ENCODE results near the gene SPEN.

SPEN gene

DNA sequence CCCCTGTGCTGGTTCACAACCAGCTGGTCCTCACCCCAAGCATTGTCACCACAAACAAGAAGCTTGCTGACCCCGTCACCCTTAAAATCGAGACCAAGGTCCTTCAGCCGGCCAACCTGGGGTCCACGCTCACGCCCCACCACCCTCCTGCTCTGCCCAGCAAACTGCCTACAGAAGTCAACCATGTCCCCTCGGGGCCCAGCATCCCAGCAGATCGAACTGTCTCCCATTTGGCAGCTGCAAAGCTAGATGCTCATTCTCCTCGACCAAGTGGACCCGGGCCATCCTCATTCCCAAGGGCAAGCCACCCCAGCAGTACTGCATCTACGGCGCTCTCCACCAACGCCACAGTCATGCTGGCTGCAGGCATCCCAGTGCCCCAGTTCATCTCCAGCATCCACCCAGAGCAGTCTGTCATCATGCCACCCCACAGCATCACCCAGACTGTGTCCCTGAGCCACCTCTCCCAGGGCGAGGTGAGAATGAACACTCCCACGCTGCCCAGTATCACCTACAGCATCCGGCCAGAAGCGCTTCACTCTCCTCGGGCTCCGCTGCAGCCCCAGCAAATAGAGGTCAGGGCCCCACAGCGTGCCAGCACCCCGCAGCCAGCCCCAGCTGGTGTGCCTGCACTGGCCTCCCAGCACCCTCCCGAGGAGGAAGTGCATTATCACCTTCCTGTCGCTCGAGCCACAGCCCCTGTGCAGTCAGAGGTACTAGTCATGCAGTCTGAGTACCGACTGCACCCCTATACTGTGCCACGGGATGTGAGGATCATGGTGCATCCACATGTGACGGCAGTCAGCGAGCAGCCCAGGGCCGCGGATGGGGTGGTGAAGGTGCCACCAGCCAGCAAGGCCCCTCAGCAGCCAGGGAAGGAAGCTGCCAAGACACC is 87.8 kb downstream of the SPEN start:
- no peak for DNase-seq (ENCODE audit: low read depth in 1 of 2, low spot score in 1 of 2)

DNA sequence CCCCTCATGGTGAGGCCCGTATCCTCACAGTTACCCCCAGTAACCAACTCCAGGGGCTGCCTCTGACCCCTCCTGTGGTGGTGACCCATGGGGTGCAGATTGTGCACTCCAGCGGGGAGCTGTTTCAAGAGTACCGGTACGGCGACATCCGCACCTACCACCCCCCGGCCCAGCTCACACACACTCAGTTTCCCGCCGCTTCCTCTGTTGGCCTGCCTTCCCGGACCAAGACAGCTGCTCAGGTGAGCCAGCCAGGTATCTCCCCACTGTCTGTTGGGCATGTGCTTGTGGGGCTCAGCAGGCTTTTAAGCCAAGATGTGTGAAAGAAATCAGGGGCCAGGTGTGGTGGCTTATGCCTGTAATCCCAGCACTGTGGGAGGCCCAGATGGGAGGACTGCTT is 88.5 kb downstream of the SPEN start:
- DNase-seq (ENCODE audit: low read depth in 1 of 2, low spot score in 1 of 2): no peak

DNA sequence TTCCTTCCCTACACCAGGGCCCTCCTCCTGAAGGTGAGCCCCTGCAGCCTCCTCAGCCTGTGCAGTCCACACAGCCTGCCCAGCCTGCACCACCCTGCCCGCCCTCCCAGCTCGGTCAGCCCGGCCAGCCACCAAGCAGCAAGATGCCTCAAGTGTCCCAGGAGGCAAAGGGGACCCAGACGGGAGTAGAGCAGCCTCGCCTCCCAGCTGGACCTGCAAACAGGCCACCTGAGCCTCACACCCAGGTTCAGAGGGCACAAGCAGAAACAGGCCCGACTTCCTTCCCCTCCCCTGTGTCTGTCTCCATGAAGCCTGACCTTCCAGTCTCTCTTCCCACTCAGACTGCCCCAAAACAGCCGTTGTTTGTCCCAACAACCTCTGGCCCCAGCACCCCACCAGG is 89.6 kb downstream of the SPEN start:
- no peak for DNase-seq (ENCODE audit: low read depth in 1 of 2, low spot score in 1 of 2)

GRCh38 chr1:15937706-15938168 is 90.2 kb downstream of the SPEN start:
- no peak for DNase-seq (ENCODE audit: low read depth in 1 of 2, low spot score in 1 of 2)

DNA sequence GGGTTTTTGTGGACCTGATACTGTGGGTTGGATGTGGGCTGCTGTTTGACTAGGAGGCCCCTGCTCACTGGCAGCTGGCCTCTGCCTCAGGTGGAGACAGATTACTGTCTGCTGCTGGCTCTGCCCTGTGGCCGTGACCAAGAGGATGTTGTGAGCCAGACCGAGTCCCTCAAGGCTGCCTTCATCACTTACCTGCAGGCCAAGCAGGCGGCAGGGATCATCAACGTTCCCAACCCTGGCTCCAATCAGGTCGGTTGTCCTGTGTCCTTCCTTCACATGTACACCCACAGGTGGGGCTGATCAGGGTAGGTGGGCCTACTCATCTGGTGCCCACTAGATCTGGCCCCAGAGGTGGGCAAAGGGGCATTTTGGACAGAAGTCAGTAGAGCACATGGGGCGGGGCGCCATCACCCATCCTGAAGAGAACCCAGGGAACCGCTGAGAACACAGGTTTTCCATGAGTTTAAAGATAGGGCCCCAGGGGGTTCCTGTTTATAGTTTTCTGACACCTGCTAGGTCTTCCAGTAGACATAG is 91.2 kb downstream of the SPEN start:
- no peak for DNase-seq (ENCODE audit: low read depth in 1 of 2, low spot score in 1 of 2)

DNA sequence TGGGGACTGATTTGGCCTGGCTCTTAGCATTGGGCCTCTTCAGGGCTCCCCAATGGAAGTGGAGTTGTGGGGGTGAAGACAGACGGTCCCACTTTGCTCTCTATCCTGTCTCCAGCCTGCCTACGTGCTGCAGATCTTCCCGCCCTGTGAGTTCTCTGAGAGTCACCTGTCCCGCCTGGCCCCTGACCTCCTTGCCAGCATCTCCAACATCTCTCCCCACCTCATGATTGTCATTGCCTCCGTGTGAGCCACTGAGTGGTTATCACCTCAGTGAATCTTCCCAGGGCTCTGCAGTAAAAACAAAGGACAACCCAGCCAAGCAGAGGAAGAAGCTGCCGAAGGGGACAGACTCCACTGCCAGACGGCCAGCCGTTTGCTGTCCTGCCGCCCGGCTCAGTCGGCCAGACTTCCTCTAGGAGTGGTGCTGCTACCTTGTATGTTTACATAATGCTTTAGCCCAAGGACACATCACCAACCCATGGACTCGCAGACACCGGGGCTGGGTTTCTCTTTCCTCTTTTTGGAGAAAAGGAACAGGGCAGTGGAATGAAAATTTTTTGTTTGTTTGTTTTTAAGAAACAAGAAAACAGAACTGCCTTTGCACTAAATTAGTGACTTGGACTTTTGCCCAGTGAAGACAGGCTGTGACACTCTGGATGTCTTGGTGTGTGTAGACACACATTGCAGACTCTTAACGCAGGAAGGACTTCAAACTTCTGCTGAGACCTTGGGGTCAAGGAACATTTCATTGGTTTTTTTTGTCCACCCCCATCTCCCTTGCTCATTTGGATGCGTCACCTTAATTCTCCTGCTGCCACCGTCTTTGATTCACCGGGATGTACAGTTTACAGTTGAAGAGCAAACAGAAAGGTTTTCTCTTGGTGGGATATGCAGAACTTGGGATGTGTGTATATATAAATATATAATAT is 91.9 kb downstream of the SPEN start:
- DNase-seq (ENCODE audit: low read depth in 1 of 2, low spot score in 1 of 2): no peak

DNA sequence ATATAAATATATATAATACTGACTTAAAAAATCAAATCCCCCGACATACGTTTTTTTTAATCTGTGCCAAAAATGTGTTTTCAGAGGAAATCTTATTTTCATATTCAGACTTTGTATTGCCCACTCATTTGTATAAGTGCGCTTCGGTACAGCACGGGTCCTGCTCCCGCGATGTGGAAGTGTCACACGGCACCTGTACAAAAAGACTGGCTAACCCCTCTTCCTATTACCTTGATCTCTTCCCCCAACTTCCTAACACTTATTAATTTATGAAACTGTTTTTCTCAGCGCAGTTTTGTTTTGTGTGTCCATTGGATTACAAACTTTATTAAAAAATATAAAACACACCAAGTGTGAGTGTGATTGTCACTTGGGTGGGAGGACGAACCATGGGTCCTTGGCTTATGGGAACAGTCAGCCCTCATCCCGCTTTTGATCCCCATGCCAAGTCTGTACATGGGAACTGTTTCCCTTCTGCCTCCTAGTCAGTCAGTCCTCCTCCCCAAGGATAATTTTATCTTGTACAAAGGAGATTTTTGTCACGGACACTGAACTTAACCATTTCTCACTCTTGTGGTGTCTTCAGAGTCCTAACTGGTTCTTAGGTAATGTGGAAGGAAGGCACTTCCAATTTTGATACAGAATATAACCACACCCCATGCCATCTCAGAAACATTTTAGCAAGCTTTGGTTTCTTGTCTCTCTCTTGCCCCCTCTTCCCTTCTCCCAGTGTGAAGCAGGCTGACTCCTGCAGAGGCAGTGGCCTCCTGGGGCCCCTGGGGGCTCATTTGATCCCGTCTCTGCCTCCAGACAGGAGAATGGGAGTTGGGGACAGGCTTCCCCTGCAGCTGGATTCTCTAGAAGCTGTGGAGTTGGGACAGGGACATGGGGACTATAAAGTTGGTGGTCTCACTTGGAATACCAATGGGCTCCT is 92.9 kb downstream of the SPEN start:
- DNase-seq (ENCODE audit: low read depth in 1 of 2, low spot score in 1 of 2): no peak

DNA sequence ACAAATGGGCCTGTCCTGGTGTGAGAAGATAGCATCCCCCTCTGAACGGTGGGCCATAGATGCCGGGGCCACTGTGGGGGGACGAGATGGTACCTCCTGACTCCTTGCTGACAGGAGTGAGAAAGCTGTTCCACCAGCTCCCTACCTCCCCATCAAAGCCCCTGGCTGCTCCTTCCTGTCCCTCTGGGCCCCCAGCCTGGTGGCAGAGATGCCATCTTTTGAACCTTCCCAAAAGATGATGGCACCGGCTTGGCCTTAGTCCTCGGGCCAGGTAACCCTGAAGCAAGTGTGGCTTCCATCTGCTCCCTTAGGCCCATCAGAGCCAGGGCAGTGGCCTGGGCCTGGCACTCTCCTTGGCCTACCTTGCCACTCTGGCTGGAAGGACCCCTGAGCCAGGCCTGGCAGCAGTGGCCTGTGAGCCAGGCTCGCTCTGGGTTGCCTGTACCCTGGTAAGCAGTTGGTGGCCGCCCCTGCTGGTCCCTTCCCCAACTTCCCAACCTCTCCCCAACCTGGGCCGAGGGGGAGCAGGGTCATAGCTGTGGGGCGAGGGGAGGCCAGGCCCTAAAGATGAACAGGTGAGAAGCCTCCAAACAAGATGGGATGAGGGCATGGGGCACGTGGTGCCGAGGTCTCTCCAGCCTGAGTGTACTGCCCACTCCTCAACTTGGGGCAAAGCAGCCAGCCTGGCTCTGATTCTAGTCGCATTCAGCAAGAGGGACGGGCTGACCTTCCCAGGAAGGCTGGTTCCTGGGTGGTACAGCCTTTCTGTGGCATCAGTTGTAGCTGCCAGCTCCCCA is 93.7 kb downstream of the SPEN start:
- no peak for DNase-seq (ENCODE audit: low read depth in 1 of 2, low spot score in 1 of 2)

- no peak for DNase-seq (ENCODE audit: low read depth in 1 of 2, low spot score in 1 of 2)
Observed at GRCh38 chr1:15941899-15942660, 94.6 kb downstream of the SPEN start.

DNA sequence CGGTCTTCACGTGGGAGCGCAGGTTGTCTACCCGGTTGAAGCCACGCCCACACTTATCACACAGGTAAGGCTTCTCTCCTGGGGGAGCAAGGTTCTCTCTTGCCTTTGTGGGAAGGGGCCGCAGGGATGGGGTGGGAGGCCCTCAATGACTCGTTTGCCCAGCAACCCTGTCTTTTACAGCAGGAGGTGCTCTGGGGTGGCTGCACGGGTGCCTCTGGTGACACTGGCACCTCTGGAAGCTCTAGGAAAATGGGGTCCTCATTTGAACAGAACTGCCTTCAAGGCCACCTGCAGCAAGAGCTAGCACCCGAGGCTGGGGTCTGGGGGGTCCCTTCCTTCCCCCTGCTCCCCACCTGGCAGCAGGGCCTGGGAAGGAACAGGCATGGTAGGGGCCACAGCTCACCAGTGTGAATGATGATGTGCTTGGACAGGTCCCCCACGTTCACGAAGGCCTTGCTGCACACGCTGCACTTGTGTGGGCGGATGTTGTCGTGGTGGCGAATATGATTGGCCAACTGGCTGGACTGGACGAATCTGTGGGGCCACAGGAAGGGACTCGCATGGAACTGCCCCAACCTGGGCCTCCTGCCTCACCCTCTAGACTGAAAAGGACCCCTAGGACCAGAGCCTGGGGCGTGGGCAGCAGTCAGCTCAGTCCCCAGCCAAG is 95.3 kb downstream of the SPEN start:
- DNase-seq (ENCODE audit: low read depth in 1 of 2, low spot score in 1 of 2): no peak

DNA sequence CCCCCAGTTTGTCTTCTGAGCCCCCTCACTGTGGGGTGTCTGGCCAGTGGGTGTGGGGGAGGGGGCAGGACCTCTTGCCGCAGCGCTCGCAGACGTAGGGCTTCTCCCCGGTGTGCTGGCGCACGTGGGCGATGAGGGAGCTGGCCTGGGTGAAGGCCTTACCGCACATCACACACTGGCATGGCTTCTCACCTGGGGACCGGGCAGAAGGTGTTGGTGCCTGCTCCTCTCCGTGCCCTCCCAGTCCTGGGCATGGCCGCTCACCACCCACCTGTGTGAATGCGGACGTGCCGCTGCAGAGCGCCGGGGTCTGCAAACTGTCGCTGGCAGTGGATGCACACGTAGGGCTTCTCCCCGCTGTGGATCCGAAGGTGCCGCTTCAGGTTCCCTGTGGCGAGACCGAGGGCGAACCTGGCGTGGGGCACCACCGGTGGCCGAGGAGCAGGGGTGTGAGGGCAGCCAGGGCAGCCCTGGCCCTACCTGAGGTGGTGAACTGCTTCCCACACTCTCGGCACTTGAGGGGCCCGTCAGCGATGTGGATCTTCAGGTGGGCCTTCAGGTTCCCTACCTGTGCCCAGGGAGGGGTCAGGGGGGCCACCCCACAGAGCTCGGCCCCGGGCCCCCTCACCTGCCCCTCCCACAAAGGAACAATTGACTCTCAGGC is 96.0 kb downstream of the SPEN start:
- DNase-seq (ENCODE audit: low read depth in 1 of 2, low spot score in 1 of 2): no peak

- no peak for DNase-seq (ENCODE audit: low read depth in 1 of 2, low spot score in 1 of 2)
Observed at GRCh38 chr1:15943992-15944307, 96.4 kb downstream of the SPEN start.

- DNase-seq (ENCODE audit: low read depth in 1 of 2, low spot score in 1 of 2): no peak
Observed at GRCh38 chr1:15944308-15945010, 97.0 kb downstream of the SPEN start.

DNA sequence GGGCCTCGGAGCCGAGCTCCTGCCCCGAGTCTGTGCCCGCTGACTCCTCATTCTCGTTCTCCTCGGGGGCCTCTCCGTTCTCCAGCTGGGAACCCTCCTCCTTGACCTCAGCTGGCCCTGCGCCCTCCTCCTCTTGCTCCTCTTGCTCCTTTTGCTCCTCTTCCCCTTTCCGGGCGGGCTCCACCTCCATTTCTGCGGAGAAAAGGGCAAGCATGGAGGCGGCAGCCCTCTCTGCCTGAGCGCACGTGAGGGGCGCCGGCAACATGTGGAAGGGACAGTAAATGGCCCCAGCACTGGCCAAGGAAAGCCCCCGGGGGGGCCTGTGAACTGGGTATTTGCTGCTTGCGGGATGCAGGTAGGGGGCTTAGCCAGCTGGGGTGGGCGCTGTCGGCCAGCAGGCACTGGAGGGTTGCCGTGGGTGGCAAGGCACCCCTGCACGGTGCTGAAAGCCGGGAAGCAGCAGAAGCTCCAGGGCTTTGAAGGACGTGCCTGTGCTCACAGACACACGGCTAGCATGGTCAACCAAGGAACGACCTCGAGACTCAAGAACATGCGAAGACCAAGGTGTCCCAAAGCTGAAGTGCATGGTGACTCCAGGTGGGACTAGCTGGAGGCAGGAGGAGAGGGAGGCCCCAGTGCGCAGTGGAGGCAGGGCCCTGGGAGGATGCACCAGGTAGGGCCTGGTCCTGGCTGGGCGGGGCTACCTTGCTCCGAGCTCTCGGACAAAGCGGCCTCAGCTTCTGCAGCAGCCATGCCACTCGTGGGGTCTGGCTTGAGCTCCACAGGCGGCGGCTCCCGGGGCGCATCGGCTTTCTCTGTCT is 97.7 kb downstream of the SPEN start:
- DNase-seq (ENCODE audit: low read depth in 1 of 2, low spot score in 1 of 2): no peak

- no peak for DNase-seq (ENCODE audit: low read depth in 1 of 2, low spot score in 1 of 2)
Observed at GRCh38 chr1:15945832-15946448, 98.4 kb downstream of the SPEN start.
